ENCODE measurements around the gene SLC4A3.

SLC4A3 gene

GRCh38 chr2:219633276-219634065, 6.0 kb downstream of the SLC4A3 start:
- no peak for DNase-seq (ENCODE audit: low spot score)

GRCh38 chr2:219634171-219634940, 6.9 kb downstream of the SLC4A3 start:
- no peak for DNase-seq (ENCODE audit: low spot score)

- DNase-seq (ENCODE audit: low spot score), result no peak
Observed at GRCh38 chr2:219634951-219635751, 7.7 kb downstream of the SLC4A3 start.

- DNase-seq (ENCODE audit: low spot score), result no peak
Observed at GRCh38 chr2:219636144-219636915, 8.9 kb downstream of the SLC4A3 start.

GRCh38 chr2:219636941-219637841, 9.8 kb downstream of the SLC4A3 start:
- DNase-seq (ENCODE audit: low spot score), result no peak

- no peak for DNase-seq (ENCODE audit: low spot score)
Observed at GRCh38 chr2:219637842-219638185, 10.4 kb downstream of the SLC4A3 start.

- no peak for DNase-seq (ENCODE audit: low spot score)
Observed at GRCh38 chr2:219638217-219638947, 11.0 kb downstream of the SLC4A3 start.

GRCh38 chr2:219638948-219639755, 11.7 kb downstream of the SLC4A3 start:
- DNase-seq (ENCODE audit: low spot score), result no peak

GRCh38 chr2:219641390-219642068, 14.1 kb downstream of the SLC4A3 start:
- DNase-seq (ENCODE audit: low spot score), result no peak

- no peak for DNase-seq (ENCODE audit: low spot score)
Observed at GRCh38 chr2:219642069-219642454, 14.6 kb downstream of the SLC4A3 start.

GRCh38 chr2:219642465-219643083, 15.1 kb downstream of the SLC4A3 start:
- DNase-seq (ENCODE audit: low spot score), result peak; percentile 93

GRCh38 chr2:219643084-219643473, 15.6 kb downstream of the SLC4A3 start:
- no peak for DNase-seq (ENCODE audit: low spot score)

GRCh38 chr2:219643788-219644398, 16.5 kb downstream of the SLC4A3 start:
- no peak for DNase-seq (ENCODE audit: low spot score)

GRCh38 chr2:219644801-219645480, 17.5 kb downstream of the SLC4A3 start:
- DNase-seq (ENCODE audit: low spot score), result no peak

GRCh38 chr2:219645631-219646527, 18.4 kb downstream of the SLC4A3 start:
- DNase-seq (ENCODE audit: low spot score), result peak; percentile 83

GRCh38 chr2:219648176-219648575, 20.7 kb downstream of the SLC4A3 start:
- DNase-seq (ENCODE audit: low spot score), result no peak
